NOMO-1 treated with DMSO at 0.1 percent for 48 hours (cell line): ENCODE measurements around the gene SGPP2.
A peak's percentile ranks its signal among the peaks of the same experiment; 100 is the strongest.
"Not testable (repeated sequence)": the region's sequence is repeated elsewhere in the genome, so short reads cannot be mapped to it uniquely, and the experiment has no call there.

Source experiments
- DNase-seq: peaks from one replicate; lab custom pipeline; 2025; ENCODE audit not compliant: unreplicated experiment; lab: John Stamatoyannopoulos, UW

SGPP2 gene

GRCh38 chr2:222424276-222424728, at the start of gene SGPP2:
Gene SGPP2, plus strand, starts transcription at chr2:222424543. Its CDS starts 60 bp downstream, at chr2:222424603.
- no peak for DNase-seq

GRCh38 chr2:222375798-222376197, 48.5 kb upstream of the SGPP2 start:
- no peak for DNase-seq

- no peak for DNase-seq
These were observed 43.9 kb upstream of the SGPP2 start for GRCh38 chr2:222380456-222380855.

- DNase-seq: no peak
These were observed 42.8 kb upstream of the SGPP2 start for GRCh38 chr2:222381566-222381965.

- DNase-seq: no peak
These were observed 41.1 kb upstream of the SGPP2 start for GRCh38 chr2:222383255-222383654.

- peak; percentile 24 for DNase-seq
These were observed 32.5 kb upstream of the SGPP2 start for GRCh38 chr2:222391743-222392285.

- no peak for DNase-seq
These were observed 30.5 kb upstream of the SGPP2 start for GRCh38 chr2:222393733-222394267.

- no peak for DNase-seq
These were observed 25.9 kb upstream of the SGPP2 start for GRCh38 chr2:222398446-222398885.

- peak; percentile 32 for DNase-seq
These were observed 25.1 kb upstream of the SGPP2 start for GRCh38 chr2:222399038-222399783.

GRCh38 chr2:222404151-222404905, 20.0 kb upstream of the SGPP2 start:
- DNase-seq: peak; percentile 51

GRCh38 chr2:222408684-222409083, 15.7 kb upstream of the SGPP2 start:
- no peak for DNase-seq

GRCh38 chr2:222410534-222410933, 13.8 kb upstream of the SGPP2 start:
- DNase-seq: no peak

- DNase-seq: not testable (repeated sequence)
These were observed 12.0 kb upstream of the SGPP2 start for GRCh38 chr2:222412334-222412733.

- no peak for DNase-seq
These were observed 10.9 kb upstream of the SGPP2 start for GRCh38 chr2:222413295-222413911.

- DNase-seq: no peak
These were observed 5.6 kb upstream of the SGPP2 start for GRCh38 chr2:222418739-222419138.

GRCh38 chr2:222420508-222420907, 3.8 kb upstream of the SGPP2 start:
- no peak for DNase-seq

GRCh38 chr2:222421626-222422025, 2.7 kb upstream of the SGPP2 start:
- DNase-seq: no peak

GRCh38 chr2:222423186-222423585, 1.2 kb upstream of the SGPP2 start:
- no peak for DNase-seq

- DNase-seq: no peak
These were observed 589 bp upstream of the SGPP2 start for GRCh38 chr2:222423632-222424275.
